Measurements from ENCODE around the gene GPR75.
"Not testable (repeated sequence)": the region's sequence is repeated elsewhere in the genome, so short reads cannot be mapped to it uniquely, and the experiment has no call there.

DNA sequence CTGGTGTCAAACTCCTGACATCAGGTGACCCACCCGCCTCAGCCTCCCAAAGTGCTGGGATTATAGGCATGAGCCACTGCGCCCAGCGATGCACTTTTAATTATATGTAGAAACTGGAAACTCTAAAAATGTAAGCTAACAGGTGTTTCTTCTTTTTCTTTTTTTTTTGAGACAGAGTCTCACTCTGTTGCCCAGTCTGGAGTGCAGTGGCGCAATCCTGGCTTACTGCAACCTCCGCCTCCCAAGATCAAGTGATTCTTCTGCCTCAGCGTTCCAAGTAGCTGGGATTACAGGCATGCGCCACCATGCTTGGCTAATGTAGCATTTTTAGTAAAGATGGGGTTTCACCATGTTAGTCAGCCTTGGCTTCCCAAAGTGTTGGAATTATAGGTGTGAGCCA lies 18.1 kb downstream of the GPR75 start:
- TF ChIP-seq, protein P1, sequence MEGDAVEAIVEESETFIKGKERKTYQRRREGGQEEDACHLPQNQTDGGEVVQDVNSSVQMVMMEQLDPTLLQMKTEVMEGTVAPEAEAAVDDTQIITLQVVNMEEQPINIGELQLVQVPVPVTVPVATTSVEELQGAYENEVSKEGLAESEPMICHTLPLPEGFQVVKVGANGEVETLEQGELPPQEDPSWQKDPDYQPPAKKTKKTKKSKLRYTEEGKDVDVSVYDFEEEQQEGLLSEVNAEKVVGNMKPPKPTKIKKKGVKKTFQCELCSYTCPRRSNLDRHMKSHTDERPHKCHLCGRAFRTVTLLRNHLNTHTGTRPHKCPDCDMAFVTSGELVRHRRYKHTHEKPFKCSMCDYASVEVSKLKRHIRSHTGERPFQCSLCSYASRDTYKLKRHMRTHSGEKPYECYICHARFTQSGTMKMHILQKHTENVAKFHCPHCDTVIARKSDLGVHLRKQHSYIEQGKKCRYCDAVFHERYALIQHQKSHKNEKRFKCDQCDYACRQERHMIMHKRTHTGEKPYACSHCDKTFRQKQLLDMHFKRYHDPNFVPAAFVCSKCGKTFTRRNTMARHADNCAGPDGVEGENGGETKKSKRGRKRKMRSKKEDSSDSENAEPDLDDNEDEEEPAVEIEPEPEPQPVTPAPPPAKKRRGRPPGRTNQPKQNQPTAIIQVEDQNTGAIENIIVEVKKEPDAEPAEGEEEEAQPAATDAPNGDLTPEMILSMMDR (IDR thresholded peaks at IDR 0.05), result not testable (repeated sequence)
- TF ChIP-seq ZFX (IDR thresholded peaks at IDR 0.05; ENCODE audit: borderline replicate concordance), result not testable (repeated sequence)
